Mononuclear cell (primary cell): ENCODE results near the gene TMEM236. TPM values are rescaled to one million over a fixed set of nuclear protein-coding genes. Genes with fewer than 3 reads are reported as not detected.
"Not testable (repeated sequence)": the region's sequence is repeated elsewhere in the genome, so short reads cannot be mapped to it uniquely, and the experiment has no call there.

Experiments
- H3K27me3 ChIP-seq: 2 replicates; pipeline ENCODE4 v1.6.0; 2011; ENCODE audit warnings: low read length, control low read depth; ENCODE audit not compliant: insufficient read depth
- H3K4me1 ChIP-seq: 2 replicates; pipeline ENCODE4 v1.5.1; 2011; ENCODE audit warnings: mild to moderate bottlenecking, low read length, control low read depth; ENCODE audit not compliant: insufficient read depth
- H3K4me3 ChIP-seq: 2 replicates; pipeline ENCODE4 v1.5.1; 2011; ENCODE audit warnings: mild to moderate bottlenecking, low read length, moderate library complexity
- H3K9me3 ChIP-seq: 2 replicates; pipeline ENCODE4 v1.5.1; 2011; ENCODE audit warnings: low read depth, mild to moderate bottlenecking, control low read depth, low read length
- total RNA-seq: library from RNA; depleted of rRNA; stranded (reverse); fragments of >200 nt; gene quantifications from one replicate; pipeline ENCODE4 v1.2.3, GENCODE V29; 2012

The TMEM236 gene, protein sequence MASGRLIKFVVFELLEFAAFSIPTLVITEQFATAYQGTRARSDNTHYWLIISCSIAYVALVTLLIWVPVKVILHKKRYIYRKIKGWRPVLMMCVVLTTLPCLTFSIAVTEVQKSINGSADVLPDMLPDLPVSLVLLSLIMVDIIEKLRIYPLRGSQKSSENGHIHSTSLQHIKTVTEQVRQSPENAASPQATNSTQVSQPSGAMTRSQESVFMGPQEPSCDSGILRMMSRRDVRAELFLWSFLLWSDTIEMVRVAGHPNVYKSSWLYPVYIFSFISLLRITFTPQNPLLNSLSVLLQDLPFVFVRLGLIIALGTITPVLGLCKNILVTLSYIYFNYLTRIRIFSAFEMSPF
- total RNA-seq, result under 0.01 TPM

- Histone ChIP-seq H3K4me3 (no peak within 1 kb of the TSS), H3K27me3 (no peaks in the 10 kb centered on the region), H3K9me3 (no peaks in the 10 kb centered on the region), H3K4me1 (peaks cover 3% of the 10 kb centered on the region)
These were observed at the start of gene TMEM236 for GRCh38 chr10:17751781-17752445. Gene TMEM236 (plus strand): TSS chr10:17752201. CDS start chr10:17752296, 95 bp downstream.

DNA sequence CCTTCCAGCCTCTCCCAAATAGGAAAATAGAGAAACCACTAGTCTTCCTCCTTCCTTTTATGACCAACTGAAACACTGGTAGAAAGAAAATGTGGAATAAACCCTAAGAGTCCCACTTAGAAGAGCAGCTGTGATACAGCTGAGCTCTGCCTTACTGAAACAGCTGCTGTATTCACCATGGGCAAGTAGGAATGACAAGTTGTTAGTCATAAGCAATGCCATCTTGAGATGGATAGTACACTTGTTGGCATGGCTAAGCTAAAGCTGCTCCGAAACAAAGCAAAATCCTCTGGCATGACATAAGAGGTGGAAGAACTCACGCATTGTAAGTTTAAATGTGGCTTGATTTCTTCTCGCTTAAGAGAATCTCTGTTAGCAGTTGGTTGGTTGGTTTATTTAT, 48.3 kb upstream of the TMEM236 start:
- Histone ChIP-seq H3K4me1 (no peaks in the 10 kb centered on the region), H3K9me3 (no peaks in the 10 kb centered on the region), H3K4me3 (no peak overlapping the region), H3K27me3 (no peaks in the 10 kb centered on the region)

- H3K9me3 ChIP-seq, result no peaks in the 10 kb centered on the region
- H3K4me1 ChIP-seq, result no peaks in the 10 kb centered on the region
- H3K4me3 ChIP-seq, result no peak overlapping the region
- no peaks in the 10 kb centered on the region for H3K27me3 ChIP-seq
These were observed 43.2 kb upstream of the TMEM236 start for GRCh38 chr10:17708821-17709220.

- no peaks in the 10 kb centered on the region for H3K4me1 ChIP-seq
- no peak overlapping the region for H3K4me3 ChIP-seq
- no peaks in the 10 kb centered on the region for H3K9me3 ChIP-seq
- no peaks in the 10 kb centered on the region for H3K27me3 ChIP-seq
These were observed 42.5 kb upstream of the TMEM236 start for GRCh38 chr10:17709492-17709891.

DNA sequence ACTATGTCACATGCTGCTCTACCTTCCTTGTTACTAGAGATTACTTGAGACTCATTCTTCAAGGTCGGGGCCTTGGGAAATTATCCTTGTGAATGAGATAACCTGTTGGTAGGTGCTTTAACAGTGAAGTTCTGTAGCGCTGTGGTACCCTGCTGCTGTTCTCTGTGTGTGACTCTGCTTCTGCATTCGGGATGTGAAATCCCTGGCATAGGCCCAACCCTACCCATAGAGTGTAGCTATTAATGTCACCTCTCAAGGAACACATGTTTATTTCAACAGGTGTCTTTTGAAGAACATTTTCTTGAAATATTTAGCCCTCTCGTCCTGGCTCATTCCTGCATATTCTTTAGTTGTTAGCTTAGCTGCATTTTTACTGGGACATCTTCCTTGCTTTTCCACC, 41.8 kb upstream of the TMEM236 start:
- Histone ChIP-seq H3K4me3 (no peak overlapping the region), H3K4me1 (no peaks in the 10 kb centered on the region), H3K9me3 (no peaks in the 10 kb centered on the region), H3K27me3 (no peaks in the 10 kb centered on the region)

GRCh38 chr10:17712053-17712452, 39.9 kb upstream of the TMEM236 start:
- H3K27me3 ChIP-seq, result no peaks in the 10 kb centered on the region
- no peak overlapping the region for H3K4me3 ChIP-seq
- no peaks in the 10 kb centered on the region for H3K9me3 ChIP-seq
- no peaks in the 10 kb centered on the region for H3K4me1 ChIP-seq

GRCh38 chr10:17712717-17713471, 39.1 kb upstream of the TMEM236 start:
- H3K4me1 ChIP-seq, result no peaks in the 10 kb centered on the region
- no peaks in the 10 kb centered on the region for H3K27me3 ChIP-seq
- no peaks in the 10 kb centered on the region for H3K9me3 ChIP-seq
- no peak overlapping the region for H3K4me3 ChIP-seq

DNA sequence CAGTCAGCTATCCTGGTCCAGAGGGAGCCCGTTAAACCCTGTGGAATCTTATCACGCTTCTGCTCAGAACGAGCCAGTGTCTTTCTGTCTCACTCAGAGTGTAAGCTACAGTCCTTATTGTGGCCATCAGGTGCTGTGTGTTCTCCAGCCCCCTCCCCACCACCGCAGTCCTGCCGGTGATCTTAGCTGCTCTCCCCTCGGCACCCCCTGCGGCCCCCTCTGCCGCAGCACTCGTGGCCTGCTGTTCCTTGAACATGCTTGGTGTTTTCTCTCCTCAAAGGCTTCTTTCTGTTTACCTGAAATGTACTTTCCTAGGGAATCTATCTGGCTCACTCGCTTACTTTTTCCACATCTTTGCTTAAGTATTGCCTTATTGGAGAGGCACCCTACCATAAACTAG, 38.2 kb upstream of the TMEM236 start:
- Histone ChIP-seq H3K4me1 (no peaks in the 10 kb centered on the region), H3K27me3 (no peaks in the 10 kb centered on the region), H3K9me3 (no peaks in the 10 kb centered on the region), H3K4me3 (no peak overlapping the region)

DNA sequence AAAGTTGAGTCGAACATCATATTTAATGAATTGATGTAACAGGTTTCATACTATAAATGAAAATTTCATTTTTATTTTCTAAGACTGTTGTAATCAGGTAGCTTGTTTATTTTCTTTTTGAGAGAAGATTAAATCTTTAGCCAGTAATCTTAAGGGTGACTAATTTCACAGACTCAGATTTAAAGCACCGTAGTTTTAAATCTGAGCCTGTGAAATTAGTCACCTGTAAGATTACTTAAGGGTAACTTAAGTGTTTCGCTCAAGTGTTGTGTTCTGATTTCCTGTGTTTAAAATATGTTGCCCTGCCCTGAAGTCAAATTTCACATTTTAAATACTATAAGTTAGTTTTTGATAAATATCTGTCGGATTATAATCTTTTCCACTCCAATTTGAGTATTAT, 35.8 kb upstream of the TMEM236 start:
- Histone ChIP-seq H3K4me3 (no peak overlapping the region), H3K4me1 (no peaks in the 10 kb centered on the region)

DNA sequence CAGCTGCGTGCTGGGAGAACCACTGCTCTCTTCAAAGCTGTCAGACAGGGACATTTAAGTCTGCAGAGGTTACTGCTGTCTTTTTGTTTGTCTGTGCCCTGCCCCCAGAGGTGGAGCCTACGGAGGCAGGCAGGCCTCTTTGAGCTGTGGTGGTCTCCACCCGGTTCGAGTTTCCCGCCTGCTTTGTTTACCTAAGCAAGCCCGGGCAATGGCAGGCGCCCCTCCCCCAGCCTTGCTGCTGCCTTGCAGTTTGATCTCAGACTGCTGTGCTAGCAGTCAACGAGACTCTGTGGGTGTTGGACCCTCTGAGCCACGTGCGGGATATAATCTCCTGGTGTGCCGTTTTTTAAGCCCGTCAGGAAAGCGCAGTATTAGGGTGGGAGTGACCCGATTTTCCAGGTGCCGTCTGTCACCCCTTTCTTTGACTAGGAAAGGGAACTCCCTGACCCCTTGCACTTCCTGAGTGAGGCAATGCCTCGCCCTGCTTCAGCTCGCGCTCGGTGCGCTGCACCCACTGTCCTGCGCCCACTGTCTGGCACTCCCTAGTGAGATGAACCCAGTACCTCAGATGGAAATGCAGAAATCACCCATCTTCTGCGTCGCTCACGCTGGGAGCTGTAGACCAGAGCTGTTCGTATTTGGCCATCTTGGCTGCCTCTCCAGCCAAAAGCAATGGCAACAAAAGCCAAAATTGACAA, 29.5 kb upstream of the TMEM236 start:
- H3K9me3 ChIP-seq, H3K4me3 ChIP-seq, H3K27me3 ChIP-seq, H3K4me1 ChIP-seq: not testable (repeated sequence)

More for the DNA sequence above, 35.8 kb upstream of the TMEM236 start:
- Histone ChIP-seq H3K27me3 (no peaks in the 10 kb centered on the region), H3K9me3 (no peaks in the 10 kb centered on the region)

DNA sequence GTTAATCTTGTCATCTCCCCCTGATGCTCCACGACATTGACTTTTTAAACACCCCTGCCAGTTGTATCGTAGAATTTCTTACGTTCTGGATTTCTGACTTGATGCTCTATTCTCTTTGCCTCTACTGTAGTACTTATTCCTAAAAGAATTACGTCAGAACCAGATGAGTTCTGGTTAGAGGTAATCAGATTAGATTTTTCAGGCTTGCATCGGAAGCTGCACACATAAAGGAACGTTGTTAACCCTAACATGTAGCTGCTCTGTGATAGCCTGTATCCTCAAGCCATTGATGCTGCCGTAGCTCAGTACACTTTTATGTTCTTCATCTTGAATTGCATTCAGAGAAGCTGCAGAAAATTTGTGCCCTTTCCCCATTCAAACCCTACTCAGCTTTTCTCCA, 26.3 kb upstream of the TMEM236 start:
- H3K9me3 ChIP-seq, result no peaks in the 10 kb centered on the region
- H3K4me1 ChIP-seq, result no peaks in the 10 kb centered on the region
- H3K4me3 ChIP-seq, result no peak overlapping the region
- no peaks in the 10 kb centered on the region for H3K27me3 ChIP-seq

DNA sequence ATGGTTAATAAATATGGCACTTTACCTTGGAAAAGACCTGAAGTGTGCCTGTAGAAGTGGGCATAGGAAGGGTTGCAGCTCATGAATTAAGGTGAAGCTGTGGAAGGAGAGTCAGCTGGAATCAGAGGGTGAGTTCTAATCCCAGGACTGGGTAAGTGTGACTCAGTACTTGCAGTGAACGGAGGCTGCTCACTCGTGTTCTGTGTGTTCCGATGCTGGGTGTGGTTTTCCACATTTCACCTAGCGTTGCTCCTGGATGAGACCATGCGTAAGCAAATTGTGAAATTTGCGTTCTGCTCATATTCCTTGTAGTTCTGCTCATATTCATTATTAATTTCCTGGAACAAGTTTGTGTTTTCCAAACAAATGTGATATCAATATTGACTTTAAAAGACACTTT, 22.4 kb upstream of the TMEM236 start:
- Histone ChIP-seq H3K9me3 (no peaks in the 10 kb centered on the region), H3K27me3 (no peaks in the 10 kb centered on the region), H3K4me1 (no peaks in the 10 kb centered on the region), H3K4me3 (no peak overlapping the region)

DNA sequence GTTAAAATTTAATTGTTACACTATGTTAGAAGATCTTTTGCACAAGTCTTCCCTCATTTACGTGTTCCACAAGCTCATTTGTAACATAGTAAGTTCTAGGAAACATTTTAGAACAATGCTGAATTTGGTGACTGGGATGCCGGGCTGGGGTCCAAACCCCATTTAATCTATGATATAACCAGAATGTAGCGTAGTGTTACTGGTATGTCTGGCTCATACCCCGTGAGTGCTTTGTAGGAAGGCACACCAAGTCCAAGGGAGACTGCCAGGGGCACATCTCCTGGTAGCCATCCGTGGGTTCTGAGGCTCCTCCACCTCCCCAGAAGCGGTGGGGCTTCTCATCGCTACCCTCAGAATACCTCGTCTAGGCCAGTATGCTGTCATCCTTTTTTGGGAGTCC, 21.3 kb upstream of the TMEM236 start:
- Histone ChIP-seq H3K4me3 (no peak overlapping the region), H3K4me1 (no peaks in the 10 kb centered on the region), H3K27me3 (no peaks in the 10 kb centered on the region), H3K9me3 (no peaks in the 10 kb centered on the region)

DNA sequence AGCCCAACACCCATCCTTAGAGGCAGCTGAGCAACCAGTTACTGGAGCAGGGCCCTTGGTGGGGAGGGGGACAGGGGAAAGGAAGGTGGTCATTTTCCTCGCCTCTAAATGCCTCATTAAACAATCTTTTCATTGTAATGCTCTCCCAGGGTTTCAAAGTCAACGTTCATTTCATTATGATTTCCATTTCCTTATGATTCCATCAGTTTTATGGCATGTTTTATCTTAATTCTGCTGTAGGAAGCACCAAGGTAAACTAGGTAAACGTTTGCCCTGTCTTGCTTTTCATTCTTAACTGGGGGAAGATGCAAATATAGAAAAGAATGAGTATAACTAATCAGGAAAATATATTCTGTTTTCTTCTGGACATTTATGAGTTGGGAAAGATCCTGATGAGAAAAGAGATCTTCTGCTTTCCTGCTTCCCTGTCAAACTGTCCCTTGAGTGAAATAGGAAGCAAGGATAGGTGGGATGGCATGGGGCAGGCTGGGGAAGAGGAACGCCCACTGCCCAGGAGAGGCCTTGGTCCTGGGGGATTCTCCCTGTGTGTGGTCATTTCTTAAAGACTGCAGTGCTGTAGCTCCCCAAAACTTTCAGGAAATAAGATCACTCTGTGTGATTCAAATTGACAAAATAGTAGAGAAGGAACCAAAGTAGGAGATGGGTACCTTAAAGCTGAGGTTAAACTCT, 20.5 kb upstream of the TMEM236 start:
- no peak overlapping the region for H3K4me3 ChIP-seq
- no peaks in the 10 kb centered on the region for H3K27me3 ChIP-seq
- H3K9me3 ChIP-seq, result no peaks in the 10 kb centered on the region
- H3K4me1 ChIP-seq, result no peaks in the 10 kb centered on the region
